ENCODE results near the gene IFT81.

DNA sequence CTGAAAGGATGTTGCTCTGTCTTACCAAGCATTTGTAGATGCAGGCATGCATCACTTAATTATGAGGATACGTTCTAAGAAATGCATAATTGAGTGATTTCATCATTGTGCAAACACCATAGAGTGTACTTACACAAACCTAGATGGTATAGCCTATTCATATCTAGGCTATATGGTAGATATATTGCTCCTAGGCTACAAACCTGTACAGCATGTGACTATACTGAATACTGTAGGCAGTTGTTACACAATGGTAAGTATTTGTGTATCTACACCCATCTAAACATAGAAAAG, 75.9 kb downstream of the IFT81 start:
- TF ChIP-seq POLR2AphosphoS5 (IDR thresholded peaks at IDR 0.05; ENCODE audit: low read depth, low read length) (no peak), EZH2phosphoT487 (IDR thresholded peaks at IDR 0.05; ENCODE audit: borderline replicate concordance) (no peak), POLR2A (IDR thresholded peaks at IDR 0.05; ENCODE audit: borderline replicate concordance, extremely low read depth, insufficient read depth, insufficient read length) (no peak), EZH2 (IDR thresholded peaks at IDR 0.05) (no peak), ZFX (IDR thresholded peaks at IDR 0.05) (no peak), EGR1 (IDR thresholded peaks at IDR 0.05; ENCODE audit: low read depth) (no peak), ZNF274 (IDR thresholded peaks at IDR 0.05; ENCODE audit: low read depth, low read length) (no peak), ATF3 (IDR thresholded peaks at IDR 0.05) (no peak), CEBPB (IDR thresholded peaks at IDR 0.05; ENCODE audit: low read depth) (no peak)
- TF ChIP-seq, protein P1, sequence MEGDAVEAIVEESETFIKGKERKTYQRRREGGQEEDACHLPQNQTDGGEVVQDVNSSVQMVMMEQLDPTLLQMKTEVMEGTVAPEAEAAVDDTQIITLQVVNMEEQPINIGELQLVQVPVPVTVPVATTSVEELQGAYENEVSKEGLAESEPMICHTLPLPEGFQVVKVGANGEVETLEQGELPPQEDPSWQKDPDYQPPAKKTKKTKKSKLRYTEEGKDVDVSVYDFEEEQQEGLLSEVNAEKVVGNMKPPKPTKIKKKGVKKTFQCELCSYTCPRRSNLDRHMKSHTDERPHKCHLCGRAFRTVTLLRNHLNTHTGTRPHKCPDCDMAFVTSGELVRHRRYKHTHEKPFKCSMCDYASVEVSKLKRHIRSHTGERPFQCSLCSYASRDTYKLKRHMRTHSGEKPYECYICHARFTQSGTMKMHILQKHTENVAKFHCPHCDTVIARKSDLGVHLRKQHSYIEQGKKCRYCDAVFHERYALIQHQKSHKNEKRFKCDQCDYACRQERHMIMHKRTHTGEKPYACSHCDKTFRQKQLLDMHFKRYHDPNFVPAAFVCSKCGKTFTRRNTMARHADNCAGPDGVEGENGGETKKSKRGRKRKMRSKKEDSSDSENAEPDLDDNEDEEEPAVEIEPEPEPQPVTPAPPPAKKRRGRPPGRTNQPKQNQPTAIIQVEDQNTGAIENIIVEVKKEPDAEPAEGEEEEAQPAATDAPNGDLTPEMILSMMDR (IDR thresholded peaks at IDR 0.05 in 2 of 3, conservative IDR thresholded peaks at IDR 0.05 in 1 of 3; ENCODE audit: borderline replicate concordance in 1 of 3, insufficient read depth in 1 of 3, low read depth in 2 of 3, low read length in 2 of 3): no peak

Measured in HCT116 (cell line).